Left ventricle myocardium superior (tissue), 1 donor: ENCODE measurements around the gene MYO1B. TPM values are rescaled to one million over a fixed set of nuclear protein-coding genes. Genes with fewer than 3 reads are reported as not detected.

Experiments used
- ATAC-seq: fragments of 200-7000 bp; cut with Tn5 transposase; one replicate; pipeline ENCODE4 v1.9.1; 2020; ENCODE audit warnings: mild to moderate bottlenecking, moderate library complexity
- DNase-seq: peaks from one replicate; pipeline ENCODE4 v3.0.0-alpha.2; 2020
- intact Hi-C: fragments of 100-400 bp; cut with micrococcal nuclease; formaldehyde crosslinking; loops from one replicate; pipeline ENCODE4 v1.11.0; 2022
- total RNA-seq: library from RNA; stranded (reverse); fragmentation: NEBNext Ultra II Directional; extraction: Animal tissue kit (Norgen Biotek cat#: 25700); gene quantifications from one replicate; pipeline ENCODE4 v1.2.1, GENCODE V29; 2021
- donor health status: DM: no; HTN: yes; CAD: no; lungs with severe emphysema.

MYO1B gene
- total RNA-seq, 1 donor from 2014 or later = 16.0 TPM

- intact Hi-C loops = no loop called here
- ATAC-seq = no peak
Observed at GRCh38 chr2:191462370-191462769, 217.2 kb downstream of the MYO1B start.

GRCh38 chr2:191463790-191464189 lies 218.6 kb downstream of the MYO1B start:
- DNase-seq (no peak), ATAC-seq (no peak)
- intact Hi-C loops = no loop called here

More at GRCh38 chr2:191462370-191462769, 217.2 kb downstream of the MYO1B start:
- no peak for DNase-seq

- no peak for DNase-seq
- intact Hi-C loops = no loop called here
Observed at GRCh38 chr2:191465766-191466420, 220.7 kb downstream of the MYO1B start.

GRCh38 chr2:191467113-191467512 lies 221.9 kb downstream of the MYO1B start:
- intact Hi-C loops = no loop called here
- ATAC-seq (no peak), DNase-seq (no peak)

More at GRCh38 chr2:191465766-191466420, 220.7 kb downstream of the MYO1B start:
- peak; percentile 76 for ATAC-seq

GRCh38 chr2:191470306-191470705 lies 225.1 kb downstream of the MYO1B start:
- intact Hi-C loops = no loop called here
- ATAC-seq (no peak), DNase-seq (no peak)

- DNase-seq = no peak
- no peak for ATAC-seq
- intact Hi-C loops = no loop called here
Observed at GRCh38 chr2:191474464-191474863, 229.3 kb downstream of the MYO1B start.

Other genes starting within 250 kb of the MYO1B start
- gene STAT1, start 231.2 kb upstream of the MYO1B start, total RNA-seq = 38.3 TPM
- gene STAT4, start 94.4 kb upstream of the MYO1B start, total RNA-seq = 0.57 TPM